GM12801 (cell line): Measurements from ENCODE around the gene RANGAP1.

Source experiments
- CTCF ChIP-seq: IDR thresholded peaks from one replicate; pipeline ENCODE4 v1.5.1; 2011; ENCODE audit warnings: control low read depth; ENCODE audit not compliant: insufficient read length; ENCODE audit errors: extremely low read depth

Gene RANGAP1

GRCh38 chr22:41324821-41325528, 39.0 kb upstream of the RANGAP1 start:
- TF ChIP-seq CTCF: no peak

DNA sequence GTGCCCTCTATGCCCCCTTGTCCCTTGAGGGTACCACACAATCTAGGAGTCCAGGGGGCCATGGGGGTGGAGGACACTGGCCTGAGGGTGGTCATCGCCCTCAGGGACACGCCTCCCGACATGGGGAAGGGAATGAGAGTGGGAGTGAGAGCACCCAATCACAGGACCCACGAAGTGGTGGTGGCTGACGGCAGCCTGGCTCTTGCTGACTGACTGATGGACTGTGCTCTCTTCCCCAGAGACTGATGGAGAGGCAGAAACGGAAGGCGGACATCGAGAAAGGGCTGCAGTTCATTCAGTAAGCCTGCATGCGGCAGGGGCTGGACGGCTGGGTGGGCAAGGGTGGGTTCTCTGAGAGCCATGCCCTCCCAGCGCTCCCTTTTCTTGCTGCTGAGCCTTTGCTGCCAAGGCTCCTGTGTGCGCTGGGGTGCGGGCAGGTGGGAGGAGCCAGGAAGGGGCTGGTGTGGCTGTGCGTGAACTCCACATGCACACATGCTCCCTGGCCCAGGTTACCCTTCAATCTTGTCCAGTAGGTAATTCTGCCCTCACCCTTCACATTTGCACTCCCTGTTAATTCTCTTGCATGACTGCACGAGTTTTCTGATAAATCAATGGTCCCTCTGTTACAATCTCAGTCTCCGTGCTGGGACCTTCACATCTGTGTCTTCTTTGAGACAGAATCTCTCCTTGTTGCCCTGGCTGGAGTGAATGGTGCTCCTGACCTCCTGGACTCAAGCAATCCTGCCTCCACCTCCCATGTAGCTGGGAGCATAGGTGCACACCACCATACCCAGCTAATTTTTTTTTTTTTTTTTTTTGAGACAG, 34.6 kb upstream of the RANGAP1 start:
- no peak for TF ChIP-seq CTCF

DNA sequence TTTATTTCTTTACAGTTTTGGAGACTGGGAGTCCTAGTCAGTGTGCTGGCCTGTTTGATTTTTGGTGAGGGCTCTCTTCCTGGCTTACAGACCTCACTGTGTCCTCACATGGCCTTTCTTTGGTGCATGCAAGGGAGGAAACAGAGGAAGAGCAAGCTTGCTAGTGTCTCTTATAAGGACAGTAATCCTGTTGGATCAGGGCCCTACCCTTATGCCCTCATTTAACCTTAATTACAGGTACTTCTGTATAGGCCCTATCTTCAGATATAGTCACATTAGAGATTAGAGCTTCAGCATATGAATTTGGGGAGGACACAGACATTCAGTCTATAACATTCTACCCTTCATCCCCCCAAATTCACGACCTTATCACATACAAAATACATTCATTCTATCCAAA, 29.6 kb upstream of the RANGAP1 start:
- TF ChIP-seq CTCF: no peak

DNA sequence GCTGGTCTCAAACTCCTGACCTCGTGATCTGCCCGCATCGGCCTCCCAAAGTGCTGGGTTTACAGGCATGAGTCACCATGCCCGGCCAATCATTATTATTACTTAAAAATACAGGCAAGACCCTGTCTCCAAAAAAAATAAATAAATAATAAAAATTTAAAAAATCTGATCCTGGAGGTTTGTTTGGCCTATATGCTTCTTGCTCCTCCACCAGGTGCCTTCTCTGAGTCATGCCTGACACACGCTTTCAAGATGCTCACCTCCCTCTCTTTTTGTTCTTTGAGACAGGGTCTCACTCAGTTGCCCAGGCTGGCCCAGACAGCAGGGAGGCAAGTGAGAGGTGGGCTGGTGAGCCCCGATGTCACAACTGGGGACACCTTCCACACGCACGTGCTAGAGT, 28.8 kb upstream of the RANGAP1 start:
- TF ChIP-seq CTCF: no peak

GRCh38 chr22:41311487-41311886, 25.5 kb upstream of the RANGAP1 start:
- no peak for TF ChIP-seq CTCF

- TF ChIP-seq CTCF: no peak
Measured at GRCh38 chr22:41310336-41310735, 24.3 kb upstream of the RANGAP1 start.

GRCh38 chr22:41308544-41308947, 22.6 kb upstream of the RANGAP1 start:
- no peak for TF ChIP-seq CTCF
